ENCODE measurements around the gene ZNF831.
A peak's percentile ranks its signal among the peaks of the same experiment; 100 is the strongest.

The ZNF831 gene

GRCh38 chr20:59217173-59217572 is 53.6 kb downstream of the ZNF831 start:
- DNase-seq: peak; percentile 19

GRCh38 chr20:59217794-59218280 is 54.2 kb downstream of the ZNF831 start:
- no peak for DNase-seq

GRCh38 chr20:59219211-59219610 is 55.6 kb downstream of the ZNF831 start:
- DNase-seq: no peak

GRCh38 chr20:59220161-59220560 is 56.5 kb downstream of the ZNF831 start:
- no peak for DNase-seq

- no peak for DNase-seq
Observed at GRCh38 chr20:59221049-59221706, 57.6 kb downstream of the ZNF831 start.

GRCh38 chr20:59221707-59222252 is 58.2 kb downstream of the ZNF831 start:
- DNase-seq: no peak

- DNase-seq: peak; percentile 88
Observed at GRCh38 chr20:59222253-59223181, 58.9 kb downstream of the ZNF831 start.

- peak; percentile 23 for DNase-seq
Observed at GRCh38 chr20:59223182-59223601, 59.6 kb downstream of the ZNF831 start.

- no peak for DNase-seq
Observed at GRCh38 chr20:59223750-59224149, 60.1 kb downstream of the ZNF831 start.

GRCh38 chr20:59224236-59224635 is 60.6 kb downstream of the ZNF831 start:
- no peak for DNase-seq

- DNase-seq: no peak
Observed at GRCh38 chr20:59230385-59230784, 66.8 kb downstream of the ZNF831 start.

GRCh38 chr20:59231124-59231804 is 67.6 kb downstream of the ZNF831 start:
- DNase-seq: no peak

- no peak for DNase-seq
Observed at GRCh38 chr20:59232618-59233017, 69.0 kb downstream of the ZNF831 start.

- DNase-seq: no peak
Observed at GRCh38 chr20:59235226-59235625, 71.6 kb downstream of the ZNF831 start.

GRCh38 chr20:59240006-59240405 is 76.4 kb downstream of the ZNF831 start:
- no peak for DNase-seq

- peak; percentile 77 for DNase-seq
Observed at GRCh38 chr20:59242714-59243626, 79.3 kb downstream of the ZNF831 start.

GRCh38 chr20:59246691-59247400 is 83.2 kb downstream of the ZNF831 start:
- no peak for DNase-seq

- no peak for DNase-seq
Observed at GRCh38 chr20:59247731-59248684, 84.4 kb downstream of the ZNF831 start.

- no peak for DNase-seq
Observed at GRCh38 chr20:59250293-59250692, 86.7 kb downstream of the ZNF831 start.

- peak; percentile 82 for DNase-seq
Observed at GRCh38 chr20:59253325-59253724, 89.7 kb downstream of the ZNF831 start.

Measured in hematopoietic multipotent progenitor cell treated with erythropoietin and hydrocortisone succinate and interleukin-3 and kit ligand, for 4 days (in vitro differentiated cells).